GM12872 (cell line): ENCODE results near the gene ANKRD42.

Experiments
- CTCF ChIP-seq: IDR thresholded peaks from 3 replicates; pipeline ENCODE4 v1.5.1; 2011; ENCODE audit warnings: low read depth, mild to moderate bottlenecking, low read length, moderate library complexity; ENCODE audit not compliant: insufficient read depth

ANKRD42 gene

GRCh38 chr11:83162377-83162776, 31.1 kb upstream of the ANKRD42 start:
- TF ChIP-seq CTCF: no peak

GRCh38 chr11:83166193-83166866, 27.2 kb upstream of the ANKRD42 start:
- TF ChIP-seq CTCF: no peak

GRCh38 chr11:83168756-83169155, 24.8 kb upstream of the ANKRD42 start:
- TF ChIP-seq CTCF: no peak

GRCh38 chr11:83170865-83171264, 22.6 kb upstream of the ANKRD42 start:
- TF ChIP-seq CTCF: no peak

- TF ChIP-seq CTCF: no peak
Observed at GRCh38 chr11:83172551-83172950, 21.0 kb upstream of the ANKRD42 start.

GRCh38 chr11:83174008-83174407, 19.5 kb upstream of the ANKRD42 start:
- TF ChIP-seq CTCF: no peak

- no peak for TF ChIP-seq CTCF
Observed at GRCh38 chr11:83175815-83176214, 17.7 kb upstream of the ANKRD42 start.
